ENCODE data around the gene MYH2.

- TF ChIP-seq CTCF (conservative IDR thresholded peaks at IDR 0.05; ENCODE audit: low read length) (no peak), EZH2phosphoT487 (IDR thresholded peaks at IDR 0.05; ENCODE audit: borderline replicate concordance) (no peak)
These were observed 36.1 kb upstream of the MYH2 start for GRCh38 chr17:10585529-10585928.
